ENCODE data around the gene TNS3. TPM values are rescaled to one million over a fixed set of nuclear protein-coding genes. Genes with fewer than 3 reads are reported as not detected.

TNS3 gene
- total and polyA plus RNA-seq, 9 of the 15 experiments (the other 6 are each of a cell fraction or from before 2014, with no cell fraction given) = 0.20 TPM; not detected in 8

- TF ChIP-seq PHF21A (IDR thresholded peaks at IDR 0.05; ENCODE audit: borderline replicate concordance, low read depth) (no peak), VEZF1 (CRISPR knock-in tag; IDR thresholded peaks at IDR 0.05) (no peak), ZNF184 (CRISPR knock-in tag; IDR thresholded peaks at IDR 0.05) (no peak), ZSCAN29 (IDR thresholded peaks at IDR 0.05) (no peak)
These were observed 115.1 kb downstream of the TNS3 start (continued) for GRCh38 chr7:47466832-47467231.

GRCh38 chr7:47465191-47465590 lies 116.7 kb downstream of the TNS3 start:
- Histone ChIP-seq H3K79me2 (ENCODE audit: control insufficient read depth, insufficient read depth, low read length) (no peaks in the 10 kb centered on the region), H3K9me1 (ENCODE audit: control insufficient read depth, insufficient read depth, low read length) (peaks cover 5% of the 10 kb centered on the region), H3K4me3 (no peak overlapping the region), H3K27ac (ENCODE audit: extremely low read depth, low read depth, low read length) (no peak overlapping the region), H3K4me1 (replicated peaks in 1 of 2; ENCODE audit: control insufficient read depth in 2 of 2, insufficient read depth in 2 of 2, low read length in 2 of 2) (no peaks in the 10 kb centered on the region), H3K9me3 (replicated peaks; ENCODE audit: control insufficient read depth, insufficient read depth, low read depth, low read length) (no peaks in the 10 kb centered on the region), H3K27me3 (ENCODE audit: control insufficient read depth in 2 of 2, insufficient read depth in 2 of 2, low read length in 2 of 2) (peaks cover 14 to 29% of the 10 kb centered on the region in 2 experiments; a peak in 4 of 5 replicates), H2AFZ (ENCODE audit: low read depth, low read length) (no peak overlapping the region), H3K4me2 (ENCODE audit: insufficient read depth, low read length) (no peak overlapping the region), H4K20me1 (replicated peaks; ENCODE audit: control insufficient read depth, insufficient read depth, low read length) (0 out of 2 replicates have a peak, but pooled peaks cover 6% of the 10 kb centered on the region), H3K36me3 (ENCODE audit: control insufficient read depth, insufficient read depth, low read length) (no peaks in the 10 kb centered on the region), H3K9ac (ENCODE audit: insufficient read depth in 1 of 2, low read depth in 2 of 2, low read length in 2 of 2) (no peak overlapping the region)
- ATAC-seq (no peak), DNase-seq (ENCODE audit: extremely low read depth in 1 of 4, low spot score in 3 of 4) (no peak), FAIRE-seq (no peak)
- intact Hi-C loops (cut with micrococcal nuclease) (no loop called here), in situ Hi-C loops (cut with MboI) (no loop called here)
- WGBS (ENCODE audit: insufficient coverage, low coverage, missing lambda C conversion rate) = 0% methylated on average over 7 of the region's 7 CpGs
- ChIA-PET POLR2A (no interaction called here), CTCF (ENCODE audit: low intra/inter-chr PET ratio) (no interaction called here)
- TF ChIP-seq SRSF3 (IDR thresholded peaks at IDR 0.05; ENCODE audit: insufficient read depth, low read length) = no peak
- no peak for TF ChIP-seq CCAR2 (IDR thresholded peaks at IDR 0.05; ENCODE audit: low read depth, low read length)
- no peak for TF ChIP-seq U2AF2 (optimal IDR thresholded peaks at IDR 0.05; ENCODE audit: low read depth, low read length)
- TF ChIP-seq KLF13 (tag; IDR thresholded peaks at IDR 0.05; ENCODE audit: borderline replicate concordance, low read depth) = no peak
- BruUV-seq (replicated peaks) = no TSS peak
